ENCODE measurements around the gene EGR4. TPM values are rescaled to one million over a fixed set of nuclear protein-coding genes. Genes with fewer than 3 reads are reported as not detected.

Gene EGR4
- total and polyA plus RNA-seq, 4 donors, result 0.02 TPM; not detected in 3

DNA sequence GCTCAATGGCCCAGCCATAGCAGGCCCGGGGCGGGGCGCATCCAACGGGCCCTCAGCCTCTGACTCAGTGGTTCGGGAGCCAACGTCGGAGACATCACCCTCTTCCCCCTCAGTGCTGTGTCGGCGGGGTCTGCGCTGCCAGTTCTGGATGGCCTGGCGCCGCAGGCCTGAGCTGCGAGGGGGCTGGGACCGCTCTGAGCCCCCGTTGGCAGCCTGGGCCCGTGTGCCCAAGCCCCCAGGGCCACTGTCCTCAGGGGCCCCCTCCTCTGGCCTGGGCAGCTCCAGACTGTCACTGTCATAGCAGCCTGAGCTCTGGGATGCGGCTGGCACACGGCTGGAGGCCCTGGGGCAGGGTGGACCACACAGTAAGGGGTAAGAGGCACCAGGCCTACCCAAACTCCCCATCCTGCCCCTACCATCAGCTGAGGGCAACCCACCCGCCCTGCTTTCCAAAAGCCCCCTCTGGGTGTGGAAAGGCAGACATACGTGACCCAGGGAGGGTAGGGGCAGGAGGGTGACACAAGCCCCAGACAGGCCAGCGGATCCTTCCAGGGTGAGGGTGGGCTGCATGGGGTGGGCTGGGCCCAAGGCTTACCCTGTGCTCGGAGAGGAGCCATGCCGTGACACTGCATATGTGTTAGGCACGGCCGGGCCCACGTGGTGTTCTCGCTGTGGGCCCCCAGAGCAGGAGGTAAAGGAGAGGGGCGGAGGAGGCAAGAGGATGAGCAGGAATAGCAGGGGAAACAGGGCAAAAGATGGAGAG is 27.9 kb downstream of the EGR4 start:
- Histone ChIP-seq H3K27ac (ENCODE audit: low read depth in 1 of 2, low read length in 2 of 2) (no peak overlapping the region), H3K27me3 (ENCODE audit: control insufficient read depth in 4 of 4, insufficient read depth in 4 of 4, low read length in 3 of 4) (peaks cover 0 to 7% (median 0%) of the 10 kb centered on the region in 4 donors), H3K4me3 (ENCODE audit: low read depth in 1 of 3, low read length in 3 of 3) (no peak overlapping the region), H3K9me3 (ENCODE audit: control insufficient read depth in 4 of 4, low read length in 3 of 4) (no peaks in the 10 kb centered on the region), H3K9ac (ENCODE audit: low read depth in 1 of 2, low read length in 2 of 2) (no peak overlapping the region), H3K36me3 (ENCODE audit: control insufficient read depth in 4 of 4, insufficient read depth in 3 of 4, low read depth in 1 of 4, low read length in 3 of 4) (no peaks in the 10 kb centered on the region), H3K4me1 (ENCODE audit: control insufficient read depth in 4 of 4, insufficient read depth in 4 of 4, low read length in 3 of 4) (peaks cover 3 to 12% (median 7%) of the 10 kb centered on the region in 4 donors)
- 92% methylated on average over 28 of the region's 28 CpGs for WGBS
- TF ChIP-seq RXRA (IDR thresholded peaks at IDR 0.05) (no peak), GABPA (IDR thresholded peaks at IDR 0.05 in 1 of 2, conservative IDR thresholded peaks at IDR 0.05 in 1 of 2) (no peak), SP1 (IDR thresholded peaks at IDR 0.05) (no peak), FOXA1 (IDR thresholded peaks at IDR 0.05) (no peak), HNF4G (IDR thresholded peaks at IDR 0.05) (no peak), YY1 (IDR thresholded peaks at IDR 0.05) (no peak), JUND (IDR thresholded peaks at IDR 0.05) (no peak), HNF4A (conservative IDR thresholded peaks at IDR 0.05) (no peak), EGR1 (IDR thresholded peaks at IDR 0.05; ENCODE audit: low read depth in 2 of 2) (no peak), FOXA2 (IDR thresholded peaks at IDR 0.05) (no peak), REST (IDR thresholded peaks at IDR 0.05) (no peak), NR2F2 (IDR thresholded peaks at IDR 0.05) (no peak), TAF1 (conservative IDR thresholded peaks at IDR 0.05) (no peak)
- TF ChIP-seq, protein P1, sequence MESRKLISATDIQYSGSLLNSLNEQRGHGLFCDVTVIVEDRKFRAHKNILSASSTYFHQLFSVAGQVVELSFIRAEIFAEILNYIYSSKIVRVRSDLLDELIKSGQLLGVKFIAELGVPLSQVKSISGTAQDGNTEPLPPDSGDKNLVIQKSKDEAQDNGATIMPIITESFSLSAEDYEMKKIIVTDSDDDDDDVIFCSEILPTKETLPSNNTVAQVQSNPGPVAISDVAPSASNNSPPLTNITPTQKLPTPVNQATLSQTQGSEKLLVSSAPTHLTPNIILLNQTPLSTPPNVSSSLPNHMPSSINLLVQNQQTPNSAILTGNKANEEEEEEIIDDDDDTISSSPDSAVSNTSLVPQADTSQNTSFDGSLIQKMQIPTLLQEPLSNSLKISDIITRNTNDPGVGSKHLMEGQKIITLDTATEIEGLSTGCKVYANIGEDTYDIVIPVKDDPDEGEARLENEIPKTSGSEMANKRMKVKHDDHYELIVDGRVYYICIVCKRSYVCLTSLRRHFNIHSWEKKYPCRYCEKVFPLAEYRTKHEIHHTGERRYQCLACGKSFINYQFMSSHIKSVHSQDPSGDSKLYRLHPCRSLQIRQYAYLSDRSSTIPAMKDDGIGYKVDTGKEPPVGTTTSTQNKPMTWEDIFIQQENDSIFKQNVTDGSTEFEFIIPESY (IDR thresholded peaks at IDR 0.05), result no peak
- TF ChIP-seq, protein P2, sequence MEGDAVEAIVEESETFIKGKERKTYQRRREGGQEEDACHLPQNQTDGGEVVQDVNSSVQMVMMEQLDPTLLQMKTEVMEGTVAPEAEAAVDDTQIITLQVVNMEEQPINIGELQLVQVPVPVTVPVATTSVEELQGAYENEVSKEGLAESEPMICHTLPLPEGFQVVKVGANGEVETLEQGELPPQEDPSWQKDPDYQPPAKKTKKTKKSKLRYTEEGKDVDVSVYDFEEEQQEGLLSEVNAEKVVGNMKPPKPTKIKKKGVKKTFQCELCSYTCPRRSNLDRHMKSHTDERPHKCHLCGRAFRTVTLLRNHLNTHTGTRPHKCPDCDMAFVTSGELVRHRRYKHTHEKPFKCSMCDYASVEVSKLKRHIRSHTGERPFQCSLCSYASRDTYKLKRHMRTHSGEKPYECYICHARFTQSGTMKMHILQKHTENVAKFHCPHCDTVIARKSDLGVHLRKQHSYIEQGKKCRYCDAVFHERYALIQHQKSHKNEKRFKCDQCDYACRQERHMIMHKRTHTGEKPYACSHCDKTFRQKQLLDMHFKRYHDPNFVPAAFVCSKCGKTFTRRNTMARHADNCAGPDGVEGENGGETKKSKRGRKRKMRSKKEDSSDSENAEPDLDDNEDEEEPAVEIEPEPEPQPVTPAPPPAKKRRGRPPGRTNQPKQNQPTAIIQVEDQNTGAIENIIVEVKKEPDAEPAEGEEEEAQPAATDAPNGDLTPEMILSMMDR (IDR thresholded peaks at IDR 0.05; ENCODE audit: low read depth, low read length, missing input control), result no peak
- TF ChIP-seq, protein P3, sequence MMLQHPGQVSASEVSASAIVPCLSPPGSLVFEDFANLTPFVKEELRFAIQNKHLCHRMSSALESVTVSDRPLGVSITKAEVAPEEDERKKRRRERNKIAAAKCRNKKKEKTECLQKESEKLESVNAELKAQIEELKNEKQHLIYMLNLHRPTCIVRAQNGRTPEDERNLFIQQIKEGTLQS (IDR thresholded peaks at IDR 0.05), result no peak
- DNase-seq (ENCODE audit: low spot score), result no peak

Data from liver (tissue), 9 donors.